Non-pigmented ciliary epithelial cell (primary cell): Measurements from ENCODE around the gene FAM174C.

ENCODE experiments used
- DNase-seq: peaks from one replicate; pipeline ENCODE4 v3.0.0-alpha.2; 2010; ENCODE audit warnings: low read depth

Gene FAM174C

DNA sequence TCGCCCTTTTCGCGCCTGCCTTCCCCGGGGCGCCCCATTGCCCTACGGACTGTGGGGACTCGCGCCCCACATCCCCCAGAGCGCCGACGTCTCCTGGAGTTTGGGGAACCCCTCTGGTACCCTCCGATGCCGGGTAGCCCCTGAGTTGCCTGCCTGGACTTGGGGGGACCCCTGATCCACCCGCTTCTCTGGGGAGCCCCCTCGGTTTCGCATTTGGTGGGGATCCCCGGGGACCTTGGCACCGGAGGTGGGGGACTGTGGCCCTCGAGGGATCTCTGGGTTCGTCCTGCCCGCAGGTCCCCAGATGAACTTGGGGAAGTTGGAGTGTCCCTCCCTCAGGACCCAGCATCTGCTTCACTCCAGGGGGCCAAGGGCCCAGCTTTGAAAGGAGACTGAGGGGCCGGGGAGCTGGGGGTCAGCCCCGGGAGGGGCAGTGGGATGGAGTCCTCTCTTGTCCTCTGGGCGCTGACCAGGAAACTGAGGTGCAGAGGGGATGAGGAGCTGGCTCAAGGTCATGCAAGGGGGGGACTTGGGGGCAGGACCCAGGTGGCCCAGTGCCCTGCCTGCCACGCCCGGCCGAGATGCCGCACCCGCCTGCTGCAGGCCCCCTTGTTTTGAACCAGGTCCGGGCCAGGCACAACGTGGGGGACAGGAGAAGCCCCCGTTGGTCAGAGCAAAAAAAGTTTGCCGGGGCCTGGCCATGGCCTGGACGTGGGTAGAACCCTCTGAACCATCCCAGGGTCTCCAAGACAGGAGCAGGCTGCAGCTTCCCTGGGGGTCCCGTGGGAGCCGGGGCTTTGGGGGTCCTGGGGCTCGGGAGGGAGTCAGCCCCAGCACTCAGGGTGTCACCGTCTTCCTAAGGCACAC, 11.4 kb downstream of the FAM174C start:
- no peak for DNase-seq

GRCh38 chr19:1287354-1288225, 12.3 kb downstream of the FAM174C start:
- no peak for DNase-seq

DNA sequence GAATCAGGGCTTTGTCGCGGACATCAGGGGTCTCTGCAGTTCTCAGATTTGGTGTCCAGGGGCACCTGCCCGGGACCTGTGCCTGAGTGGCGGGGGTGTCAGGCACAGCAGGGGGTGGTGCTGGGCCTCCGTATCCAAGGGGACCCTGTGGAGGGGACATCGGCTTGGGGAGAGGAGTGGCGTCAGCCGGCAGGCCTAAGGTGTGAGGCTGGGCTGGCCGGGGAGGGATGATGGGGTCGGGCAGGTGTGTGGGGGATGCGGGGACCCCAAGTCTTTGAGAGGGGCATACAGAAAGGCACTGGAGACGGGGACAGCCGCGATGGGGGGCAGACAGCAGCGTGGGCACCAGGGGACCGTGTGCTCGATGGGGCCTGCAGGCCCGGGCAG, 12.9 kb downstream of the FAM174C start:
- DNase-seq: no peak

GRCh38 chr19:1288833-1289685, 13.7 kb downstream of the FAM174C start:
- DNase-seq: no peak

GRCh38 chr19:1289686-1290025, 14.3 kb downstream of the FAM174C start:
- no peak for DNase-seq

DNA sequence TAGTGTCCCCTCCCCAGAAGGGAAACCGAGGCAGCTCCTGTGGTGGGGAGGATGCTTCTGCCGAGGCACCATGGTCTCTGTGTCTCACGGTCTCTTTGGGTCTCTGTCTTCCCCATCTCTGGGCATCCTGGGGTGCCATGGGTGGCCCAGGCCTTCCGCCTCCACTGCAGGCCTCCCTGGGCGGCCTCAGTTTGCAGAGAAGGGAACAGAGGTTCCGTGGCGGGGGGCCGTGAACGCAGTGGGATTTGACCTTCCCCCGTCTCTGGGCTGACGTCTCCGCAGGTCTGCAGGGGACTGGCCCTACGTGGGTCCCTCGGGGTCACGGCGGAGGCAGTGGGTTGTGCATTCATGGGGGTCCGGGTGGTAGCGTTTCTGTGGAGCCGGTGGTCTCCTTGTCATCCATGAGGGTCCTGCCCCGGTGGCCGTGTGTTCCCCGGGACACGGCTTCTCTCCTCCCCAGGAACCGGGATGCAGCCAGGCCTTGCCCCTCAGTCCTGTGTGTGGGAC, 14.9 kb downstream of the FAM174C start:
- no peak for DNase-seq

- DNase-seq: no peak
Observed at GRCh38 chr19:1290703-1291651, 15.6 kb downstream of the FAM174C start.

- no peak for DNase-seq
Observed at GRCh38 chr19:1291761-1292418, 16.6 kb downstream of the FAM174C start.

DNA sequence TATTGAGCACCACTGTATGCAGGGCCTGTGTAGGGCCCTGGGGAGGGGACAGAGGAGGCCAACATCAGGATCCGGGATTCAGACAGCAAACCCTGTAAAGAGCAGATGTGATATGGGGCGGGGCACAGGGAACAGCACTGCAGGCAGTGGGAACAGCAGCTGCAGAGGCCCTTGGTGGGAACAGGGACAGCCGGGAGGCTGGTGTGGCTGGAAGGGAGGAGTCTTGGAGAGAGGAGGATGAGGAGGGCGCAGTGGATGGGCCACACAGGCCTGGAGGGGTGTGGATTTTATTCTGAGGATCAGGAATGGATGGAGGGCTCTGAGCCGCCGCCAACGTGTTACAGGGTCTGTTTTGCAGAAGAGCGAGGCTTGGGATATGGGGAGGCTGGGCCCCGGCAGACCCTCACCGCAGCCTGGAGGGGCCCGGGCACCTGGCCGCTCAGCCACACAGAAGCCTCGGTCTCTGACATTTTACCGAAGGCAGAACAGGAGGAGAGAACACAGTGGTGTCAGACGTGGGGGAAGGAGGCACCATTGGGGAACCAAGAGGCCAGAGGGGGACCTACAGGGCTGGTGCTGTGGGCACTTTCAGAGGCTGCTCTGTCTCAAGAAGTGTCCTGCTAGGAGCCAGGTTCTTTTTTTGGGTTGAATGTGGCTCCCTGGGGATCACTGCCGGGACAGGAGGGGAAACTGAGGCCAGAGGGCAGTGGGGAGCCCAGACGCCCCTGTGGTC, 17.3 kb downstream of the FAM174C start:
- DNase-seq: no peak

GRCh38 chr19:1293782-1294604, 18.7 kb downstream of the FAM174C start:
- DNase-seq: no peak

DNA sequence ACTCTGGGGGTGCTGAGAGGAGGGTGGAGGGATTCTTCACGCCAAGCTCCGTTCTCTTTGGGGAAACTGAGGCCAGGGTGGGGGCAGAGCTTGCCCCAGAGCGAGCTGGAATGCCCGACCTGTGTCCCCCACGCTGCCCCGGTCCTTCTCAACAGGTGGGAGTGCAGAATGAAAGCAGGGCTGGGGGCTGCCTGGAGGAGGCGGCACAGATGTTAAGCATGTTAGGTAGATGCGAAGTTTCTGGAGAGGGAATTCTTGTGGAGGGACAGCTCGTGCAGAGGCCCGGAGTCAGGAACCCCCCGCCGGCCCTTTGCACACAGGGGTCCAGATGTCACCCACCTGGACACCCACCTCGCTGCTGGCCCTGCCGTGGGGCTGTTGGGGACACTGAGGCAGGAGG, 19.4 kb downstream of the FAM174C start:
- no peak for DNase-seq

DNA sequence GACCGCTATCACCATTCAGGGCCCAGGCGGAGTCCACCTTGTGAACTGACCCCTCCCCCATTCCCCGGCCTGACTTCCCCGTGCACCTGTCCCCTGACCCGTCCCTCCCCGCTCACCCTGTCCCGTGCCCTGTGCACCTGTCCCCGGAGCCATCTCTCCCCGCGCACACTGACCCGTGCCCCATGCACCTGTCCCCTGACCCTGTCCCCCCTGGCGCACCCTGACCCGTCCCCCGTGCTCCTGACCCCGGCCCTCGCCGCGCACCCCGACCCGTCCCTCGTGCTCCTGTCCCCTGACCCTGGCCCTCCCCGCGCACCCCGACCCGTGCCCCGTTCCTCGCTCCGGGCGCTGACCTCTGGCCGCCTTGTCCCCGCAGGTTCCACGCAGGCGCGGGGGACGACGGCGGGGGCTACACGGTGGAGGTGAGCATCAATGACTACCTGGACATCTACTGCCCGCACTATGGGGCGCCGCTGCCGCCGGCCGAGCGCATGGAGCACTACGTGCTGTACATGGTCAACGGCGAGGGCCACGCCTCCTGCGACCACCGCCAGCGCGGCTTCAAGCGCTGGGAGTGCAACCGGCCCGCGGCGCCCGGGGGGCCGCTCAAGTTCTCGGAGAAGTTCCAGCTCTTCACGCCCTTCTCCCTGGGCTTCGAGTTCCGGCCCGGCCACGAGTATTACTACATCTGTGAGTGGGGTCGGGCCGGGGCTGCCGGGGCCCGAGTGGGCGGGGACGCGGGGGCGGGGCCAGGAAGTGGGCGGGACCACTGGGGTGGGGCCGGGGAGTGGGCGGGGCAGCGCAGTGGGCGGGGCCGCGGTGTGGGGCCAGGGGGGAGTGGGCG, 20.1 kb downstream of the FAM174C start:
- no peak for DNase-seq

GRCh38 chr19:1296078-1296477, 20.7 kb downstream of the FAM174C start:
- no peak for DNase-seq

DNA sequence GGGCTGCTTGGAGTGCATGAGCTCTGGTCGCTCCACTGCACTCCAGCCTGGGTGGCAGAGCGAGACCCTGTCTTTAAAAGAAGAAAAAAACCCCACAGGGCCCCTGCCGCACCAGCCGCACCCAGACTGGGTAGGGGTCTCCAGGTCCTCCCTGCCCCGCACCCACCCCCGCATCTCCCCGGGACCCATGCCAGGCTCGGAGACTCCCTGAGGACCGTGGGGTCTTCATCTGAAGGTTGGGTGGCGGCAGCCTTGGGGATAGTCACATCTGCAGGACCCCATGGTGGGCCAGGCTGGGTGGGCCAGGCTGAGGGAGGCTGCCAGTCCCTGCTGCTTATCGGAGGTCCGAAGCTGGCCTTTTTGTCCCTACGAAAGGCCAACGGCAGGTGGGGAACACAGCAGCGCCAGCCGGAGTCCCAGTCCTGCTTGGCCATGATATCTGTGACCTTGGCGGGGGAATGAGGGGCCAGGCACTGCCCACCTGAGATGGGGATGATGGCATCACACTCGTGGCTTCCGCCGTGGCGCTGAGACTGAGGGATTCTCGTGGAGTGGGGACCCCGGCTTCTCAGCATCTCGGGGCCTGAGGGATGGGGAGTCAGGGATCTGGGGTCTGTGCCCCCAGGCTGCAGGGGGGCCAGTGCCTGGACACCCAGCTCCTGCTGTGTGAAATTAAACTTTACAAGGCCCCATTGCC, 21.4 kb downstream of the FAM174C start:
- DNase-seq: no peak

- no peak for DNase-seq
Observed at GRCh38 chr19:1298235-1298634, 22.9 kb downstream of the FAM174C start.

- DNase-seq: no peak
Observed at GRCh38 chr19:1299801-1300200, 24.5 kb downstream of the FAM174C start.
